Stimulated activated CD4-positive, alpha-beta T cell treated with anti-CD3 and anti-CD28 coated beads, Interleukin-4, amount 100 ng/mL, for 1 hour (primary cell): ENCODE data around the gene ARID1A.
"Not testable (repeated sequence)": the region's sequence is repeated elsewhere in the genome, so short reads cannot be mapped to it uniquely, and the experiment has no call there.

ENCODE experiments used
- DNase-seq: peaks from one replicate; pipeline ENCODE4 v3.0.0-alpha.2; 2020

Gene ARID1A

GRCh38 chr1:26789931-26790330 lies 94.1 kb downstream of the ARID1A start:
- DNase-seq: no peak

DNA sequence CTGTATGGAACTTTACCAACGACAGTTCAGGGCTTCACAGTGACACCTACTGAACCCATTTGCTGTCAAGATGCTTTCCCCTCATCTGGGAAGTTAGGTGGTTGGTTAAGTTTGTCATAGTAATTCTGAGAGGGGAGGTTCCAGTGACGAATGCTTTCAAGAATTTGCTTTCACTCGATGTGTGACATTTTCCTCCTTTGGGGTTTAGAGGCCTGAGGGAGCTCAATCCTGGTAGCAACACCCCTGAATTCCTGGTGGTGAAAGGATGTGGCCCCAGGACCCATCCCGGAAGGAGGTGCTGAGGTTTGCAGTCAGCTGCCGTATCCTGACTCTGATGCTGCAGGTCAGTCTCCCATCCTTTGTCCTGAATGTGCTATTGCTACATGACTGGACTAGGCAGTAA lies 94.7 kb downstream of the ARID1A start:
- no peak for DNase-seq

GRCh38 chr1:26791148-26791547 lies 95.3 kb downstream of the ARID1A start:
- no peak for DNase-seq

DNA sequence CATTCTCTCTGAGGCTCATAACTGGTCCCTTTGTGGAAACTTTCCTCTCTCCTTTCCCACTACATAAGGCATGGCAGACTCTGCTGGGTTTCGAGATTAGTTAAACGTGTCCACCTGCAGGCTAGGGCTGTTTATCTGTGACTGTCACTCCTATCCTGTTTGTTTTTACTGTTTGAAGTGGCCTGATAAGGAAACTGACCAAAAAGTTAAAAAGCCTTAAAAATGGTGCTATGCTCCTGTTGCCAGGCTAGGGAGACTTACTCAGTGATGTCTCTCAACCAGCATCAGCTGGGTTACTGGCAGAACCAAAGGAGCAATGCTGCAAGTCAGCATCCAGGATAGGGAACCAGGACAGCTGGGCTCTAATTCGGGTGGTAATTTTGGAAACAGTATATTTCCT lies 95.8 kb downstream of the ARID1A start:
- DNase-seq: no peak

DNA sequence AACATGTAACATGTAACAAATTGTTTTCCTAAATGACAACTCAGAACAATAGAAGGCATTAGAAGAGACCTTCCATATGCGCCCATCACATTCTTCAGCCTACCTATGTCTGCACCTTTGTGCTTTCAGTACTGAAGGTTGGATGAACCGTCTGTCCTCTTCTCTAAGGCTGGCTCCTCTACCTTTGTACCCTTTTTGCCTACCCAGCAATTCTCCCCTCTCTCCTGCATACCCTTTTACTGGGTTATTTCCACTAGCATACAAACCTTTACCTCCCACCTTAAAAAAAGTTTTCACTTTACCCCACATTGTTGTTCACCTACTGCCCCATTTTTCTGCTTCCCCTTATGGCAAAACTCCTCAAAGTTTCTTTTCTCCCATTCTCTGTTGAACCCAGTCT lies 97.1 kb downstream of the ARID1A start:
- DNase-seq: no peak

DNA sequence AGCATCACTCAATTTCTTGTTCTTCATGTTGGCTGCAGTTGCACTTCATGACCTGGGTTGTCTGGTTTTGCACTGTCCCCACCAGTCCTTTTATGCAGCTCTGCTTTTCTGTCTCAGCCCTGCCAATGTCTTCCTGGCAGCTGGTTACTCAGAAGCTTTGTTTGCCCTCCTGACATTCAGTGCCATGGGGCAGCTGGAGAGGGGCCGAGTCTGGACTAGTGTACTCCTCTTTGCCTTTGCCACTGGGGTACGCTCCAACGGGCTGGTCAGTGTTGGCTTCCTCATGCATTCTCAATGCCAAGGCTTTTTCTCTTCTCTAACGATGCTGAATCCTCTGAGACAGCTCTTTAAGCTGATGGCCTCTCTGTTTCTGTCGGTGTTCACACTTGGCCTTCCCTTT lies 98.6 kb downstream of the ARID1A start:
- no peak for DNase-seq

- DNase-seq: no peak
Measured at GRCh38 chr1:26797627-26798026, 101.8 kb downstream of the ARID1A start.

DNA sequence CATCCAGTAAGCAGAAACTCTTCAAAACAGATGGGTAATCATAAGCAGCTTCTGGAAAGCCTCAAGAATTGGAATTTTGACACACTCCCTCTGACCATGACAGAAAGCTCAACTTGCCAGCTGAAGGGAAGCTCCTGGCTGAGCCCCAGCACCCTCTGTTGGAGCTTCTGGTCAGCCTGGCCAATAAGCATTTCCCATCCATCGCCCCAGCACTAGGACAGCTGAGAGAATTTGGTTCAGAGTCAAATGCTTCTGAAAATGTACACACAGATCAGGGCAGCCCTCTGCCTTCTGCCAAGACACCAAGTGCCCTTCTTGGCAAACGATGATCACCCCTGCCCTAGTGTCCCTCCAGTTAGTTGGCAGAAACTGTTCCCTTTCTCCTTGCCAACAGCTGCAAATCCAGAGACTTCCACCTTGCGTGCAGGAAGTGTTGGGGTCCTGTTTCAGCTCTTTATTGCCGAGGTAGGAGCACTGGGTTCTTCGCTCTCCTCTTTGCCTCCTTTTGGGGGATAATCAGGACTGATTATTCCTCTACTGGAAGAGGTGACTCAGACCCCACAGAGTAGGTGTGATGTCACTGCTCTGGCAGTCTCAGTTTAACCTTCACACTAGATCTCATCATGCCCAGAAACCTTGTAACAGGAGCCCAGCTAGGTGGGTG lies 103.8 kb downstream of the ARID1A start:
- no peak for DNase-seq

DNA sequence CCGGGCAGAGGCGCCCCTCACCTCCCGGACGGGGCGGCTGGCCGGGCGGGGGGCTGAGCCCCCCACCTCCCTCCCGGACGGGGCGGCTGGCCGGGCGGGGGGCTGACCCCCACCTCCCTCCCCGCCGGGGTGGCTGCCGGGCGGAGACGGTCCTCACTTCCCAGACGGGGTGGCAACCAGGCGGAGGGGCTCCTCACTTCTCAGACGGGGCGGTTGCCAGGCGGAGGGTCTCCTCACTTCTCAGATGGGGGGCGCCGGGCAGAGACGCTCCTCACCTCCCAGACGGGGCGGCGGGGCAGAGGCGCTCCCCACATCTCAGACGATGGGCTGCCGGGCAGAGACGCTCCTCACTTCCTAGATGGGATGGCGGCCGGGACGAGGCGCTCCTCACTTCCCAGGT lies 108.1 kb downstream of the ARID1A start:
- not testable (repeated sequence) for DNase-seq

GRCh38 chr1:26810105-26810504 lies 114.3 kb downstream of the ARID1A start:
- DNase-seq: peak; percentile 69

GRCh38 chr1:26811057-26811456 lies 115.2 kb downstream of the ARID1A start:
- no peak for DNase-seq

GRCh38 chr1:26811708-26812107 lies 115.9 kb downstream of the ARID1A start:
- no peak for DNase-seq

DNA sequence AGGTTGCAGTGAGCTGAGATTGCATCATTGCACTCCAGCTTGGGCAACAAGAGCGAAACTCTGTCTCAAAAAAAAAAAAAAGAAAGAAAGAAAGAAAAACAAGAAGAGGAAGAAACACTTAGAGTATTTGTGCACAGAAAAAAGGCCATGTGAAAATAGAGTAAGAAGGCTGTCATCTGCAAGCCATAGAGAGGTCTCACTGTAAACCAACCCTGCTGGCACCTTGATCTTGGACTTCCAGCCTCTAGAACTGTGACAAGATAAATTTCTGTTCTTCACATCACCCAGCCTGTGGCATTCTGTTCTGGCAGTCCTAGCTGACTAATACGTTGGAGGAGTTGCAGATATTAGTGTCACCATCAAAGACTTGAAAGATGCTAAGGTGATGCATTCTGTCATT lies 118.6 kb downstream of the ARID1A start:
- no peak for DNase-seq

GRCh38 chr1:26814893-26815292 lies 119.1 kb downstream of the ARID1A start:
- no peak for DNase-seq

GRCh38 chr1:26820784-26821269 lies 125.0 kb downstream of the ARID1A start:
- no peak for DNase-seq

- DNase-seq: no peak
Measured at GRCh38 chr1:26822737-26823395, 127.1 kb downstream of the ARID1A start.

DNA sequence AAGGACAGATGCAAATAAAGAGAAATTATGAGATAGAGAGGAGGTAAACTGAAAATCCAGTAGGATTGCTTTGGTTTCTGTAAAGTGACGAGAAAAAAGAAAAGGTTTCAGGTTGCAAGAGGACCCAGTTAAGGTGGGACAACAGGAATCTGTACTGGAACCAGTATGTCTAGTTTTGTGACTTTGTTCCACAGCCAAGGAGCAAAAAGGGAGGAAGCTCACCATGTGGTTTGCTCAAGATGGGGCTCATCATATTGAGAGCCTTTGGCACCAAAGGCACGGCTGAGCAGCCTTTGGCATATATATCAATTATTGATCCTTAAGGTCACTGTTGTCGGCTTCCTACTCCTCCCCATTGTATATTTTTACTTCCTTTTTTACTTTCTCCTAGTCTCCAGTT lies 128.9 kb downstream of the ARID1A start:
- DNase-seq: no peak

DNA sequence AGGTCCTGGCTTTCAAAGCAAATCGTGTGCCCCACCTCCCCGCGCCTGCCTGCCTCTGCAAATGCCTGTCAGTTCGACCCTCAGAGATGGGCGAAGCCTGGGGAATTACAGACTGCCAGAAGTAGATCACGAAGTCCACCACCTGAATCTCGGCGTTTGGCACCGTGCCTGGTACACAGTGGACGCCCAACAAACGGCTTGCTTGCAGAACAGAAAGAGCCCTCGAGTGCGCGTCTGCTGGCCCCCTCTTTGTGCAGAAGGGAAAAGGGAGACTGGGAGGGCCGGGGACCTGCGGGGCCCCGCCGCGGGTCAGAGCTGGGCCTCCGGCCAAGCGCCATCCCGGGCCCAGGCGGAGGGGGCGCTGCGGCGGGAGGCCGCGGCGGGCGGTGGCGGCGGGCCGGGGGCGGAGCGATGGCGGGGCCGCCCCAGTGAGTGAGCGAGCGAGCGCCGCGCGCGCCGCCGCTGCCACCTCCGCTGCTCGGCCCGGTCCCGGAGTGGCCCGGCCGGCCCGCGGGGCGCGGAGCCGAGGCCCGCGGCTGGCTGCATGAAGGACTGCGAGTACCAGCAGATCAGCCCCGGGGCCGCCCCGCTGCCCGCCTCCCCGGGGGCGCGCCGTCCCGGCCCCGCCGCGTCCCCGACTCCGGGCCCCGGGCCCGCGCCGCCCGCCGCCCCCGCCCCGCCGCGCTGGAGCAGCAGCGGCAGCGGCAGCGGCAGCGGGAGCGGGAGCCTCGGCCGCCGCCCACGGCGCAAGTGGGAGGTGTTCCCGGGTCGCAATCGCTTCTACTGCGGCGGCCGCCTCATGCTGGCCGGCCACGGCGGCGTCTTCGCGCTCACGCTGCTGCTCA lies 130.7 kb downstream of the ARID1A start, which contains the start of gene ZDHHC18:
ZDHHC18 (plus strand) TSS at position 428 of the 845 bp plus-strand sequence; CDS start at position 545, 117 bp downstream.
- peak; percentile 76 for DNase-seq

- peak; percentile 6 for DNase-seq
Measured at GRCh38 chr1:26827106-26827604, 131.3 kb downstream of the ARID1A start.

DNA sequence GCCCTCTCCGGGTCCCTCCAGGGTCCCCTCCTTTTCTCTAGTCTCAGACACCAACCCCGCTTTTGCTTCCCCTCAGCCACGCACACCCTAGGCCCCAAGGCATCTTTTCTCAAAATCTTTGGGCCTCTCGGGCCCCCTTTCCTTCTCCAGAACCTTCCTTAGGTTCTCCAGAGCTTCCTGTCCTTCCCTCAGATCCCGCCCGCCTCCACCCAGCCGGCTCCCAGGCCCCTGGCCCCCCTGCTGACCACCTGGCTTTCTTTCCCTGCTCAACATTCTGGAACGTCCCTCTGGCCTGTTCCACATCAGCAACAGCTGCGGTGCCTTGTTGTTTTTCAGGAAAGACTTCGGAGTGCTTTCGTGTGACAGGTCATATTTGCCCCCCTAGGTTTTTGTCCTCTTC lies 131.8 kb downstream of the ARID1A start:
- no peak for DNase-seq

DNA sequence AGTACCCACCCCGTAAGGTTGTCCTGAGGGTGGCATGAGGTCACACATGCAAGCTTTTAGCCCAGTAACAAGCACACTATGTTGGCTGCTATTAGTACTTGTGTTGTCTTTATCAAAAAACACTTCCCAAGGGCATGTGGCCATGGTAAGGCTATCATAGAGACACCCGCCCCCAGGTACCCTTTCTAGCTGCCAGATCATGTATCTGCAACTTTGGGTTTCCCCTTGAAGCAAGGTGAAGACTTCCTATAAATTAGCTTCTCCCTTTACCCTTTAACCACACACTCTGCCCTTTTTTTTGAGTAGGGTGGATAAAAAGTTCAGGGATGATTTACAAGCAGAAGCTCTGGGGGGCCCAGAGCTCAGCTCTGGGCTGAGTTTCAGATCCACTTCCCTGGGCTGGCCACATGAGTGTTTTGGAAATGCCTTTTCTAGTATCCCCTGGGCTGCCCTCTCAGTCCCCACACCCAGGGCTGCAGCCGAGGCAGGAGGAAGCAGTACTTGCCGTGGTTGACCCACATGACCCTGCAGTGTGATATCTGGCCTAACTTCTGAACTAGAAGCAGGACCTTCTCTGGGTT lies 132.7 kb downstream of the ARID1A start:
- peak; percentile 37 for DNase-seq

DNA sequence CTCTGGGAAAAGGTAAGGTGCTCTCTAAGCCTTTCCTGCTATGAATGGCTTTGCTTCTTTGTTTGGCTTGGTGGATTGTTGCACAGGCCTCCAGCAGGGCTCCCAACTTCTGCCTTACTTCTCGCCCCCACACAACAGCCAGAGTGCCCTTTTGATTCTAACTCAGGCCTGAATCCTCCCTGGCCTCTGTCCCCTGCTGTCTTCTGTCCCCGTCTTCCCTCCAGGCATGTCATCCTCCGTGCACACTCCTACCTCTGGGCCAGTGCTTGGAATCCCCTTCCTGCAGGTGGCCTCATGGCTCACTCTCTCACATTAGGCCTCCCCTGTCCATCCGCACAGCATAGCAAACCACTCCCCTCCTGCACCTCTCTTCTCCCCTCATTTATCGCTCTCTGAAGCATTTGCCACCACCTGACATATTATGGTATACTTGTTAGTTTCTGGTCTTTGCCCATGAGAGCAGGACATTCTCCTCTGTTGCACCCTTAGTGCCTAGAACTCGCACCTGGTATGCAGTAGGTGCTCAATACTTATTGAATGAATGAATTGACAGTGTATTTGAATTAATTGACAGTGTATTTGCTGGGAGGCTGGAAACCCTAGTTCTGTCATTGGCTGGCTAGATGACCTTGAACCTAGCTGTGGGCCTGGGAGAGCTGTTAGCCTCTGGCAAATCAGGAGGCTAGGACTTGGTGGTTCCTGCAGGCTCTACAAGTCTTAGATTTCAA lies 133.5 kb downstream of the ARID1A start:
- no peak for DNase-seq
